GM12892 (cell line): ENCODE measurements around the gene DYNC1I1.

ENCODE experiments used
- POLR2A ChIP-seq: IDR thresholded peaks from 2 replicates; pipeline ENCODE4 v1.6.1; 2011; ENCODE audit warnings: low read depth, low read length, control low read depth
- POLR2AphosphoS5 ChIP-seq: IDR thresholded peaks from 2 replicates; pipeline ENCODE4 v1.6.1; 2011; ENCODE audit warnings: low read depth, low read length, control low read depth
- TAF1 ChIP-seq: IDR thresholded peaks from 2 replicates; pipeline ENCODE4 v1.6.1; 2011; ENCODE audit warnings: low read depth, mild to moderate bottlenecking, control low read depth, low read length, borderline replicate concordance

DNA sequence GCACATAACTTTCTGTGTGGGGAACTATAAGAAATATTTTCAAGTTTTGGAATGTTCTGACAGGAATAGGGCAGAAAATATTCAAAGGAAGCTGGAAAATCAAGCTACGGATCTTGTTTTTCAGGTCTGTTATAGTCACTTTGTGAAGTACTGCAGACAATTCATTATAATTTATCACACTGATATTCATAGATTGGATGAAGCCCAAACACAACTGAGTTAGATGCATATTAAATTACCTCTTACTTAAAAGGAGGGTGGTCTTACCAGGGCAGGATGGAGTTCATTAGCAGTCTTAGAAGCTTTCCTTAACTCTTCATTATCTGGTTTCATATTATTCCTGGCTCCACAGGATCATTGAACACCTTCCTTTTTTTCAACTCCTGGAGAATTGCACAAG is 242.3 kb downstream of the DYNC1I1 start:
- TF ChIP-seq POLR2A (no peak), POLR2AphosphoS5 (no peak), TAF1 (no peak)
